Superior temporal gyrus (tissue), 1 donor: Measurements from ENCODE around the gene LGR6.

Experiments used
- DNase-seq: peaks from one replicate; pipeline ENCODE4 v3.0.0-alpha.2; 2016; ENCODE audit errors: extremely low spot score

The LGR6 gene

GRCh38 chr1:202268032-202268431, 74.4 kb downstream of the LGR6 start:
- DNase-seq, result no peak

- DNase-seq, result no peak
These were observed 75.2 kb downstream of the LGR6 start for GRCh38 chr1:202268817-202269216.

DNA sequence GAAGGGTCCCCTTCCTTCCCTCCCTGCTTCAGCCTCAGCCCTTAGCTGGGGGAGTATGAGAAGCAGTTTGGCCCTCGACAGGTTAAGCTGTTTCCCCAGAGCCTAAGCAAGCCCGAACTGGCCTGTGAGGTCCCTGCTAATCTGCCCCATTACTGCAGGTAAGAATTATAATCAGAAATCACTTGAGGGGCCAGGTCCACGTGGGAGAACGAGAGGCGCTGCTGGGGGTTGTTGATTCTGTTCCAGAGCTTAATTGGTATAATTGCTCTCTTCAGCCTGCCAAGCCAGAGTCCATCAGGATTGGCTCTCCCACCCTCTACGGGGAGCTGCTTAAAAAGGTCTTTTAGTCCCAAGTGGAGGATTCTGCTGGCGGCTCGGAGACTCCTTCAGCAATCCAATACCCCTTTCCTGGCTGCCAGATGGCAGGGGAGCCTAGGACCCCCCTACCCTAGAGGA, 77.3 kb downstream of the LGR6 start:
- no peak for DNase-seq

- no peak for DNase-seq
These were observed 78.7 kb downstream of the LGR6 start for GRCh38 chr1:202272103-202272845.

DNA sequence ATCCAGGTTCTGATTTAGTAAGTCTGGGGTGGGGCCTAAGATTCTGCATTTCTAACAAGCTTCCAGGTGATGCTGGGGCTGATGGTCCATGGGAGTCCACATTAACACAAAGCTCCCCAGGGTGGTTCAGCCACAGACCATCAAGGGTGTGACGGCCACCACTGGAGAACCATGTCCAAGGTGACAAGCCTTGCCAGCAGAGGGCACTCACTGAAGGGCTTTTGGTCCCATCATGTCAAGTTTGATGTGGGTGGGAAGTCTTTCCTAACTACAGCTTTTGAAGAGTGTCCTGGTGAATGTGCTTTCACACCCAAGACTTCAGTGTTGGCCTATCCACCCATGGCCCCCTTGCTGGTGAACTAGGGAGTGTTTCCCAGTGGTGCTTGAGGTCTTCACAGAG, 81.0 kb downstream of the LGR6 start:
- no peak for DNase-seq

DNA sequence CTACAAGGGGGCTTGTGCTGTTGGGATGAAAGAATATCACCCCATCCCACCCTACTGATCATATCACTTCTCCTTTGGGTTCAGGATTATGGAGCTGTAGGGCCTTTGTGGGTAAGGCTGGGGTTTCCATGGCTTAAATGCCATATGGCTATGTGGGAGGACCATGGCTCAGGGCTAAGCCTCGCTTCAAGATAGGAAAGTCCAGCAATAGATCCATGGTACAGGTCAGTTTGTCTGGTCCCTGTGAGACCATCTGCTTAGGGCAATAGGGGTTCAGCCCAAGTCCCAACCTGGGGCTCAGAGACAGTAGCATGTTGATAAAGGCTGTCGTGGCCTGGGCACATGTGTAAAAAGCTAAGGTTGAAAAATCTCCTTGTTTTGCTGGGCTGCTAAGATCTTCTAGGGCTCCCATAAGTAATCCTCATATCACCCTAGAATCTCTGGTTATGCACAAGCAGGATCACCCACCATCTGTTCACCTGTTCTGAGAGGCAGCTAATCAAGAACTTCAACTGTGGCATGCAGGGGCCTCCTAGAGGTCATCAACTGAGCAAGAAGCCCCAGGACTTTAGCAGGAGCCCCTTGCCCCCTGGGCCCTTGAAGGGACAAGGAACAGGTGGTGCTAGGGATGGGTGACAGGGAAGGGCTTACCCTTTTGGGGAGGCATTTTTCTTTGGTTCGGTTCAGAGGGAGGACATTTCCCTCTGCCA, 81.6 kb downstream of the LGR6 start:
- DNase-seq, result no peak

DNA sequence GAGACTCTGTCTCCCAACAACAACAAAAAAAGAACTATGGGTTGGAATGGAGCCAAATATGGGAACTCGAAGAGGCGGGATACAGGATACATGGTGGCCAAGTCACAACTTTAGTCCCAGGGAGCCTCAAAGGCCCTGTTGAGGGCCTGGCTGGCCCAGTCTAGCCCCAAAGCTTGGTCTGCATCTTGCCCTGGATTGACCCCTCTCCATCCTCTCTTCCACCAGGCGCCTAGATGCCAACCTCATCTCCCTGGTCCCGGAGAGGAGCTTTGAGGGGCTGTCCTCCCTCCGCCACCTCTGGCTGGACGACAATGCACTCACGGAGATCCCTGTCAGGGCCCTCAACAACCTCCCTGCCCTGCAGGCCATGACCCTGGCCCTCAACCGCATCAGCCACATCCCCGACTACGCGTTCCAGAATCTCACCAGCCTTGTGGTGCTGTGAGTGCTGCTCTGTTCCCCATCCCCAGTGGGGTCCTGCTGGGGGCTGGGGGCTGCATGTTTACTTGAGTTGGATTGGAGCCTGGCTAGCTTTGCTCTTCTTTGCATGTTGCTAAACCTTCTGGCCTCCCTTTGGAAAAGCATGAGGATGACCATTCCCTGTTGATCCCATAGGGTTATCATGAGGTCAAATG, 82.6 kb downstream of the LGR6 start:
- no peak for DNase-seq

GRCh38 chr1:202276920-202277319, 83.3 kb downstream of the LGR6 start:
- no peak for DNase-seq

- DNase-seq, result no peak
These were observed 85.2 kb downstream of the LGR6 start for GRCh38 chr1:202278751-202279150.

- no peak for DNase-seq
These were observed 86.2 kb downstream of the LGR6 start for GRCh38 chr1:202279806-202280205.

DNA sequence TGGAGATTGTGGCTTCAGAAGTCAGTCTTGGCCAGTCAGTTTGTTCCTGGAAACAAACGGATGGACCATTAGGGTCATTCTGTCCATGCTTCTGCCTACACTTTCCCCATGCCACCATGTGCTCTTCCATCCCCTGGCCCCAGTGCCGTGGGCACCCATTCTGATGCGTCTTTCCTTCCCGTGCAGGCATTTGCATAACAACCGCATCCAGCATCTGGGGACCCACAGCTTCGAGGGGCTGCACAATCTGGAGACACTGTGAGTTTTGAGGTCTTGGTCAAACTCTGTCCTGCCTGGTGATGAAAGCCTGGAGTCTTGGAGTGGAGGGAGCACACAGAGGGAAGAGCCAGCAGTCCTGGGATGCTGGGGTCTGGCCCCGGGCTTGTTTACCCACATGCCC, 87.0 kb downstream of the LGR6 start:
- no peak for DNase-seq

DNA sequence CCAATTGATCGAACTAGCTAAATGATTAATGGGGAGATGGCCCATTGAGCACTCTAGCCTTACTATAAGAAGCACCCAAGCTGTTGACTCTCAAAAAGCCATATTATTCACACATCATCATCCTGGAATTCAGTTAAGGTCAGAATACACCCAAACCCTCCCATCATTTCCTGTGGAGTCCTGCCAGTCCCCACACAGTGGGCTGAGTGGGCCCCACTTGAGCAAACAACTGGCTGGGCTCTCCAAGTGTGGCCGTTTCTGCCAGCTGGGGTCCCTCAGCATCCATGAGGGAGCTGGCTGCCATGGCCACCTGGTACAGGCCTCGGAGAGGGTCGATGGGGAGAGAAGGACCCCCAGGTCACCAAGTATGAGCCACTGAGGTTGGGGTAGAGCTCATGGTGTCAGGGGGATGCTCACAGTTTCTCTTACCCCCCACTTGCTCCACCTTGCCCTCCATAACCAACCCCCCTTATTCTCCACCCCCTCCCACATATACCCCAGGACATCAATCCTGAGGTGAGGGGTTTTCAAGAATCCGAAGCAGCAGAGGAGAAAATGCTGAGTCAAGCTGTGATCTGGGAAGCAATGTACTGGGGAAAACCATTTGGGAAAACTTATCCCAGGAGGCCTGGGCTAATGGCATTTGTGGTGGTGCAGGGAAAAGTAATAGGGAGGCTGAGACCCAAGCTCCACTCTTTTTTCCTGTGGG, 87.9 kb downstream of the LGR6 start:
- no peak for DNase-seq

- DNase-seq, result no peak
These were observed 88.4 kb downstream of the LGR6 start for GRCh38 chr1:202282025-202282371.

DNA sequence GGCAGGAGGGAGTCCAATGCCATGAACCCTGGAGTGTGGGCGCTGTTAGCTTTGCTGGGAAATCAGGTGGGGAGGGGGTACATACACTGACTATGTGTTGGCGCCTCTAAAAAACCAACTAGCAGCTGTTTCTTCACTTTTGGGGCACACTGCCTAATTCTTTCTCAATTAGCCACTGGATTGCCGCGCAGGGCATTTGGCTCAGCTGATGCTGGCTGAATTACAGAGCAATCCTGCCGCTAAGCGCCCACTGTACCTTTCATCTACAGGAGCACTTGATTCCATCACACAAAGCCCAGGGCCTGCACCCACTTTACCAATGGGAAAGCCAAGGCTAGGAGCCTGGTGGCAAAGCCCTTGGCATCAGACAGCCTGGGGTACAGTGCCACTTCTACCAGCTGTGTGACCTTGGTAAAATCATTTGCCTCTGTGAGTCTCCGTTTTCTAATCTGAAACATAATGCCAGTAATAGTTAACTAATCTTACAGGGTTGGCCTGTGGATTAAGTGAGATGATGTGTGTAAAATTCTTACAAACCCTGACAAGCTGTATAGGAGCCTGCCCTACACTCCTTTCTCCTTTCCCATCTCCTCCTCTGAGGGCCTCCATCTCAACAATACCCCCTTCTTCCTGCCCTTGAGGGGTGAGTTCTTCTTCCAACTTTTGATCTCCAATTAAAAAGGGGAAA, 89.1 kb downstream of the LGR6 start:
- no peak for DNase-seq

GRCh38 chr1:202283379-202283844, 89.8 kb downstream of the LGR6 start:
- no peak for DNase-seq

- no peak for DNase-seq
These were observed 90.4 kb downstream of the LGR6 start for GRCh38 chr1:202283991-202284390.

DNA sequence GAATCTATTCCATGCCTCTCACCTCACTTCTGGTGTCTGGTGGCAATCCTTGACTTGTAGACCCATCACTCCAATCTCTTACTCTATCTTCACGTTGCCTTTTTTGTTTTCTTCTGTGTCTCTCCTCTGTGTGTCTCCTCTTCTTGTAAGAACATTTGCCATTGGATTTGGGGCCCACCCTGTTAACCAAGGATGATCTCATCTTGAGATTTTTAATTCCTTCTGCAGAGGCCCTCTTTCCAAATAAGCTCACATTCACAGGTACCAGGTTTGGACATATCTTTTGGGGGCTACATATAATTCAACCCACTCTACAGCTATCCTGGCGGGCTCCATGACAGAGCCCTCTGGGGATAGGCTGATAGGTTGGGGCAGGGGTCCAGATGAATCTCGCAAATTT, 92.3 kb downstream of the LGR6 start:
- no peak for DNase-seq

GRCh38 chr1:202286622-202287097, 93.1 kb downstream of the LGR6 start:
- no peak for DNase-seq

DNA sequence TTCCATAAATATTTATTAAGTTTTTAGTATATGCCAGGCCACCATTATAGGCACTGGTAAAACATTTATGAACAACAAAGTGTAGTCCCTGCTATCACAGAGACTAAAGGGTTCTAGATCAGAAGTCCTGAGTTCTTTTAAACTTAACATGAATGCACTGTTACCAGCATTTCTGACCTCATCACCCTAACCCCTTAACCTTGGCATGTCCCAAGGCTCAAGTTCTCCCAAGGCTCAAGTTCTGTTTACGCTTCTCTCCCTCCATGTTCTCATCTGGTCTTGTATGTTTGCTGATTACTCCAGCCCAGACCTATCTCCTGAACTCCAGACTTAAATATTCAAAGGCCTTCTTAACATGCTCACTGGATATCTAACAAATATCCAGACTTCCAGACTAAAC, 93.6 kb downstream of the LGR6 start:
- DNase-seq, result no peak

DNA sequence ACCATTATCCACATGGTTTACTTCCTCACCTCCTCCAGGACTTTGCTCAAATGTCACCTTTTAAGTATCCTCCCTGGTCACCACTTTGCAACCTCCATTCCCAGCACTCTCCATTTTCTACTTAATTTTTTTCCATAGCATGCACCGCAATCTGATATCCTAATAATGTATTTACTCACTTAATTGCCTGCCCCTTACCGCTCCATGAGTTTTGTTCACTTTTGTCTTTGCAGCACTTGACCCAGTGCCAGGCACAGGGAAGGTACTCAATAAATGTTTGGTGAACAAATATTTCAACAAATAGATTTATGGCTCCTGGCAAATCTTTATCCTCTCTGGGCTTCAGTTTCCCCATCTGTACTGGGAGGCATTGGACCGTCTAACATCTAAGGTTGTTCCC, 94.6 kb downstream of the LGR6 start:
- DNase-seq, result no peak

- no peak for DNase-seq
These were observed 95.4 kb downstream of the LGR6 start for GRCh38 chr1:202289009-202289408.

- DNase-seq, result no peak
These were observed 97.4 kb downstream of the LGR6 start for GRCh38 chr1:202291001-202291400.
